GM18507 (cell line): ENCODE measurements around the gene TMEM117.

ENCODE experiments used
- DNase-seq: peaks from one replicate; pipeline ENCODE4 v3.0.0; 2011; ENCODE audit warnings: low read depth; ENCODE audit not compliant: insufficient read length; ENCODE audit errors: extremely low spot score
- FAIRE-seq: peaks from 2 replicates; lab custom pipeline; 2011; peaks lifted over from hg19 to GRCh38; lab: Jason Lieb, UNC

TMEM117 gene

DNA sequence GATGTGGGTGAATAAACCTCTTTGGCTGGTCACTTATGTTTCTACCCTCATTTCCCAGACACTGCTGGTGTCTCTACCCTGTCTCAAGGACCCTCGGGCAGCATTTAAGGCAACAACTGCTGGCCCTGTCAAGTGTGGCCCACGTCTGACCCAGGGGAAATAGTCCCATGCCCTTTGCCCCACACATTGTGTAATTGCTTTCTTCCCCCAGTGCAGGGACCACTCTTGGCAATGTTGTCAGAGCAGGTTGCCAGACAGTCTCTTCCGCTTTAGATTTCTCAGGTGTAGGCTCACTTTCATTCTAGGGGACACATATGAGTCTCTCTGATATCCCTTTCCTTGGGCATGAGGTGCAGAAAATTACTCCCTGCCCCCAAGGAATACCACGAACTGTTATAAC lies 216.7 kb downstream of the TMEM117 start:
- DNase-seq (no peak), FAIRE-seq (no peak)

DNA sequence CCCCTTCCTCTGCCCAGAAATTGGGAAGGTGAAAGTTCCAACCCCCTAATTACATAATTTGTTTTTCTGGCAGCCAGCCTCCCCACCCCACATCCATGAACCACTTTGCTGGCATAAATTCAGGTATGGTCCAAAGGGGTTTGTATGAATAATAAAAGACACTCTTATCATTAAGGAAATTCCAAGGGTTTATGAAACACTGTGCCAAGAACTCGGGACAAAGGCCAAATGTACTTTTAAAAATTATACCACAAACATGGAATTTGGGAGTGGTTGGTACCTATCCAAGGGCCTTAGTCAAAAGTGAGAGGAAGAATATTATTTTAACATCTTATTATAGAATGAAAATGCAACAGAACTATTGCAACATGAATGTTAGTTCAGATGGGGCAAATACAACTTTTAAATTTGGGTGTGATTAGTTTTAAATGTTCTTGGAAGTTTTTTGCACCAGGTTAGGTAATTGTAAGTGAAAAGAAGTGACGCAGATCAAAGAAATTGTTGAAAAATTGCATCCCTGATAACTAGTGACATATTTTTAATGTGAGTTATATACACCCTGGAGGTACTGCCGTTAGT lies 217.8 kb downstream of the TMEM117 start:
- FAIRE-seq, result no peak
- DNase-seq, result no peak

DNA sequence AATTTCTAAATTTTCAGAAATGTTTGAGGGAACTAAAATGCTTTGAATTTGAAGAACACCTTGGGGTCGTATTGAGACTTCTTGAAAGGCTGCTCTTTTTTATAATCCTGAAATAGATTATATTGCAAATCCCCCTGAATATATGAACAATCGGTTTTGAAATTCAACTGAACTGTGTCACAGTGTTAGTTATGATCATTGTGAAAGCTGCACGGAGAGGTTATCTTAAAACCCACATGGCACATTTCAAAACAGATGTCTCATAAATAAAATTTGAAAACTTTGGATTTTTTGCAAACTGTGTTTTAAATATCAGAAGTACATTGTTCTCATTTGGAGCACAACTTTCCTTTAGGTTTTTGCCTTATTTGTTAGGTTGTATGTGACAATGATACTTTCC lies 218.4 kb downstream of the TMEM117 start:
- no peak for FAIRE-seq
- no peak for DNase-seq

DNA sequence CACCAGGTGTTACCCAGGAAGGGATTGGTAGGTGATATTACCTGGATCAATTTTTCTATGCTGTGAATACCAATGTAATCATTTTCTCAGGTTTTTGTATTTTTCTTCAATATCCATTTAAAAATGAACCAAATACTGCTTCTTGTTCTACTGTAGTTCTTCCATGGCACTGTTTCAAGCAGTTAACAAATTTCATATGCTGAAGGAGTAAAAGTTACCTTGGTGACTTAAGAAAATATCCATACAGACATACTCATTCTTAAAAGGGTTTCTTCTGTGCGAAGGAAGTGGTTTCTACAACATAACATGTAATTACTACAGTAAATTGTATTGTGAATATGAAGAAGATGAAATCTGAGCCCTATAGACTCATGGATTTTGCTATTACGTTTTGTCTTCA lies 222.5 kb downstream of the TMEM117 start:
- DNase-seq (no peak), FAIRE-seq (no peak)

DNA sequence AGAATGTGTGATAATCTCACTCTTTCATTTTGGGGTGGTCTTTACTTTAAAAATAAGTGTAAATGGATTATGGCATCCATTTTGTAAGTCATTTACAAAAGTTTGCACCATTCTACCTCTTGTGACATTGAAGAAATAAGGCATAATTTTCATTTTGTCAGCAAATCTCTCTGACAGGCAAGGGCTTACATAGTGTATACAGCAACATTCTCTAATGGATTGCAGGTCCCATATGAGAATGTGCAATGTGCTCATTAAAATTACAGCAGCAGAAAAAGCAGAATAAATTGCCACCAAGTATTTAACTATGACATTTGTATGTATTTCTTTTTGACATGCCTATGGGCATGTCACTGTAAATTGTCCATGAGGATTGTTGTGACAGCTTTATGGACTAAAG lies 223.6 kb downstream of the TMEM117 start:
- no peak for FAIRE-seq
- DNase-seq, result no peak

DNA sequence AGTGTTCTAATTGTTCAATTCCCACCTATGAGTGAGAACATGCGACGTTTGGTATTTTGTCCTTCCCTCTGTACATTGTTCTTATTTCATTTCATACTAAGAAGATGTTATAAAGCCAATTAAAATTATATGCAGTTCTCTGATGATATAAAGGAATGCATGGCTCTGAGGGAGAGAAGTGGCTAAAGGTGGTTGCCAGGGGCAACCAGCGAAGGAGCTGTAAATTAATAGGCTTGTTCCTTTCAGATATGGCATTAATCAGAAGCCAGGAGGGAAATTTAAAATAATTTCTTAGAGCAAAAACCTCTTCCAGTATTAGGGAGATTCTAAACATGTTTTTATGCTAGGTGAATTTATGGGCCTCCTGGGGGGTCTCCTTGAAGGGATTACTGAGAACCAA lies 227.8 kb downstream of the TMEM117 start:
- FAIRE-seq, result no peak

DNA sequence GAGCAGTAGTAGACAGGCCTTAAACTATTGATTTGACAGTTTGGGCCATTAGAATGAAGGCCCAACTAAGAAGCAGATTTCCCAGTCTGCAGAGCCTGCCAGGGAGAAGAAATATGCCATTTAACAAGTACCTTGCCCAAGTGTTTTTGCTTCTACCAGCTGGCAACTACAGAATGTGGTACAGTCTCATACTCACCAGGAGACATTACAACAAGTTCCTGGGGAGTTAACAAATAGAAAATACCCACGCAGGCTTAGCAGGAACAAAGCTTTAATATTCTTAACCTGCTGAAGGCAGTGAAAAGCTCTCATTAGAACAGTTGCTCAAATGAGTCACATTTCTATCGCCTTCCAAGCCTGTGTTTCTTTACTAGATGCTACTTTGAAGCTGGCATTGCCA lies 241.0 kb downstream of the TMEM117 start:
- no peak for FAIRE-seq
- no peak for DNase-seq

More for the DNA sequence above, 227.8 kb downstream of the TMEM117 start:
- no peak for DNase-seq

DNA sequence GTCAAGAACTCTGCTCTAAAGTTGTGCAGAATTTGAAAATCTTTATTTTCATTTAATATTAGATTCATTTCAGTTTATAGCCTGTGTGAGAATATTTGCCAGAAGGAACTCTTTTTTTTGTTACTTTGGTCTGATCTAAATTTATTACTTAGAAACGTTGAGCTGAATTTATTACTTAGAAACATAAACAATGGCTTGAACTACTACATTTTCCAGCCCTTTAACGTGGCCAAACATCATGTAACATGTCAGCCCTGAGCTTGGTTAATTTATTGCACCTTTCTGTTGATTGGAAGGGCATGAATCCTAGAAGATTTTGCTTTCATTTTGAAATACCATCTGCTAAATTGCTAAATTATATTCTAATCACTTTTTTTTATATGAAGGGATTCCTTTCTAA lies 241.4 kb downstream of the TMEM117 start:
- no peak for DNase-seq
- no peak for FAIRE-seq

DNA sequence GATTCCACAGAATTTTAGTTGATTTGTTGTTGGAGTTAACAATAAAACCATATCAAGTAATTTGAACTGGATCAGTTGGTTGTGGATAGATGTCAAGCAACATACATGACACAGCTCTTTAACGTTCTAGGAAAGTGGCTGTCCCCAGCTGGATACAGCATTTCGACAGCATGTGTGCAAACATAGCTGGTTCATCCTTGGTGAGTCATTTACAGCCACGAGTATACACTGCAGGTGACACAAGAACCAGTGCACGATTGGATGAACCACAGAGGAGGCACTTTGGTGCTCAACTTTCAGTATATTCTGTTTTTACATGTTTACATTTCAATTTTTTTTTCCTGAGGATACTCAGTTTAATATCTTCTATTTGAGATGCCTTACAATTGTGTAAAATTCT lies 242.4 kb downstream of the TMEM117 start:
- FAIRE-seq (no peak), DNase-seq (no peak)

DNA sequence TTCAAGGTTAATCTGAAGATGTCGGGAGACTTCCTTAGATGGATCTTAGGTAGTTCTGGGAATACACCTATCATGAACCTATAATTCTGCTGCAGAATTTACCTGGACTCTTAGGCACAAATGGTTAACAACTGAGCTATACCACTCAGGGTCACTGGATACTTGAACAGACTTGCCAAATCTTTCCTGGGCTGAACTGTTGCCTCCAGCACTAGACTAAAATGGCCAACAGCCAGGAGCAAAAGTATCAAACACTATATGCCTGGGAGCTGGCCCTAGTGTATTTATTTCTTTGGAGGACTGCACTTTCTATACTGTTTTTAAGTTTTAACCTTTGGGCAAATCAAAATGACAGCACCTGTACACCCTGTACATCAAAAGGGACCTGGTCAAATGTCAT lies 252.8 kb downstream of the TMEM117 start:
- no peak for DNase-seq
- FAIRE-seq, result no peak

DNA sequence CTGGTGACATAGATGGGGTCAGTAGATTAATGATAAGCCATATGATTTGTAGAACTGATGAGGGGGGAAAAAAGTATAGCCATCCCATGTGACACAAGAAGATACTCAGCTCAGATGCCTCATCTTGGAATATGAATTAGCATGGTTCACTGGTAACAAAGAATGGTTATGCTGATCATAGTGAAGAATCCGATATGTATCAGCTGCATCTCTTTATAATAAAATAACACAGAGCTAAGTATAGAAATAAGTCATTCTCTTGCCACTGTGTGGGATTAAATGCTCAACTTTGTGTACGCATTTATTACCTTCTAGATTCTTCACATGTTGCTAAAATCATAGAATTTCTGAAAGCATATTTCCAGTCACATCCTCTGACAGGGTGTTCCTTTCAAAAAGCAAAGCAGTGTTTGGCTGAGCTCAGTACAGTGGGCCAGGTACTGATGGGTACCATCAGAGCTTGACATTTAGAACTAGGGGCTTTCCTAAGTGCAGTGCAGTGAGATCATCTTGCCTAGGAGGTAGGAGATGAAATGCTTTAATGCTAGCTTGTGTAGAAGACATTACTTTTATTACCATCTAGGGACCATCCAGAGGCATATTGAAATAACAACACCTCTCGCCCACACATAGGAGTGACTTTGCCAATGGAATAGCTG lies 256.2 kb downstream of the TMEM117 start:
- FAIRE-seq (no peak), DNase-seq (no peak)

DNA sequence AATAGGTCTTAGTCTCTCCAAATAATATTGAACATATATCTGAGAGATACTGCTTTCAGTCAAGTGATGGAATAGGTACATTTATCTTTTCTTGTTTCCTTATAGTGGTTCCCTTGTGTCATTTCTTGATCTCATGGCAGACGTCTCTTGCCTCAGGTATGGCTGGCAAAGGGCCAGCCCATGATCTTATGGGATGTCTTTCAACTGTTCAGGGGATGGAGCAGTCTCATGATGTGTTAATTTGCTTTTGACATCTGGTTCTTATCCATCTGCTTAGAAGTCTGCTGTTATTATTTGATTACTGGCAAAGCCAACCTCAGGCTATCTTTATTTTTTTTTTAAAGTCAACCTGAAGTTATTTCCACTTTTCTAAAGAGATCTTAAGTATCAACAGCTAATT lies 262.9 kb downstream of the TMEM117 start:
- DNase-seq, result no peak
- no peak for FAIRE-seq

DNA sequence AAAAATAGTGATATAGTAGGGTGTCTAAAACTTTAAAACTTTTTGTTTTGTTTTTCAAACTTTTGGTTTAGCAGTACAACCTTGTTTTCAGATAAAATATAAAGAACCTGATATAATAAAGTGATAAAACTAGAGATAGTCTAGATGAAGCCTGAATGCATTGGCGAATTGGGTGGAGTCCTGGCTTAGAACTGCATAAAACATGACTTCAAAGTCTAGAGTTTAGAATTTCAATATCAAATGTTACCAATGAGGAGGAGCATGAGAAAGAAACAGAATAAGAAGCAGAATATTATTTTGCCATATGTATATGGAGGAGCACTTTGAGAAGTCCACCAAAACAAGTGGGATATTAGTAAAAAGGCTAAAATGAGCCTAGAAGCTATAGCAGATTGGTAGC lies 263.6 kb downstream of the TMEM117 start:
- FAIRE-seq (no peak), DNase-seq (no peak)

DNA sequence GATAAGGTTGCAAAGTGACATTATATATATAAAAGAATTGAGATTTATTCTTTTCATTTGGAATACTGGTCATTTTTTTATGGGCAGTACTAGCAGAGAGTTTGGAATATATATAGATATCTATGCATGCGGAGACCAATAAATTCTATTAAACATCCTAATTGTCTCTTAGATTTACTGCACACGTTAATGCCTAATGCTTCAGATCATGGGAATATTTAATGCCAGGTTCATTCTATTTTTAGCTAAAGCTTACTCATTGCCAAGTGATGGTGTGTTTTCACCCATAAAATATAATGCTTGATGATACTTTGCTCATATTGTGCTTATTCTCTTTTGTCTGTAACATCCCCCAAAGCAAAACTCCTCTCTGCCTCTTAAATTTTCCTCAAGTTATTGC lies 264.4 kb downstream of the TMEM117 start:
- FAIRE-seq (no peak), DNase-seq (no peak)

DNA sequence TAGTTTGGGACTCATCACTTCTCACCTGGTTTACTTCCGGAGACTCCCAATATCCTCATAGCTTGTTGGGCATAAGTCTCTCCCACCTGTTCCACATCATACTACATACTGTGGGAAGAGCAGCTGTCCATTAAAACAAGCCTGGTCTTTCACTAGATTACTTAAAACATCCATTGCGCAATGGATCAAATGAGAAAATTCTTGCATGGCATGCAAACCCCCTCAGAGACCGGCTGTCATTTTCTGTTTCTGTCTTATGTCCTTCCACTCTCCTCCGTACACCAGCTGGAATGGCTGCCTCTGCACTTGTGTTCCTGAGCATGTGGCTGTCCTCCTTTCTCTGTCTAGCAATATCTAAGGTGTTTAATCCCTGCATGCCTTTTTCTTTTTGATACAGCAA lies 265.6 kb downstream of the TMEM117 start:
- no peak for FAIRE-seq
- no peak for DNase-seq

DNA sequence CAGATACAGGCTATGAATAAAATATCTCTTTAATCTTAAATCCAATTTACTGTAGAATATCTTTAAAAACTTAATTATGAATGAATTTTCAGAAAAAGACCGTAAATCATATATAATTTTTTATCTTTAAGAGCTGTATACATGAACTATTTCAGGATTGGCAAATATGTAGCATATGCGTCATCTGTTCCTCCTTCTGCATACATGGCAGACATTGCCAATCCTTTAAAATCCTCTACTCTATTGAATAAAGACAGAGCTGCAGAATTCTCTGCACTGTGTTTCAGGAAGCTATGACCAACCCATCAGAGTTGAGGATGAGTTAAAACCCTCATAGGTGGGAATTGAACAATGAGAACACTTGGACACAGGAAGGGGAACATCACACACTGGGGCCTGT lies 279.0 kb downstream of the TMEM117 start:
- no peak for DNase-seq
- no peak for FAIRE-seq

DNA sequence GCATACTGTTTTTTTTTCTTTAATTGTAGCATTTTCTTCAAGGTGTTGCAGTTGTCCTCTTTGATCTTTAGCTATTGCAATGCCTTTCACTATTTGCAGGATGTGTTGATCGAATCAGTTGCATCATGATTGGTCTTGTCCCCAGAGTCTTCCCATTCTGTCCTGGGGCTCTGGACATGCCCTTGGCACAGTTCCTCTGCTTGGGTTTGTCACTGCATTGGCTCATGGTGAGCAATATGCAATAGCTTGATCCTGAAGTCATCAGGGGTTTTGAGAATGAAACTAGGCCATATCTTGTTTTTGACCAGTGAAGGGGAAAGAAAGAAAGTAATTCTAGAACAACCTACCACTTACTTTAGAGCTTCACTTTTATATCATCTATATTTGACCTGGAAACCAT lies 281.5 kb downstream of the TMEM117 start:
- DNase-seq (no peak), FAIRE-seq (peak; percentile 12)

DNA sequence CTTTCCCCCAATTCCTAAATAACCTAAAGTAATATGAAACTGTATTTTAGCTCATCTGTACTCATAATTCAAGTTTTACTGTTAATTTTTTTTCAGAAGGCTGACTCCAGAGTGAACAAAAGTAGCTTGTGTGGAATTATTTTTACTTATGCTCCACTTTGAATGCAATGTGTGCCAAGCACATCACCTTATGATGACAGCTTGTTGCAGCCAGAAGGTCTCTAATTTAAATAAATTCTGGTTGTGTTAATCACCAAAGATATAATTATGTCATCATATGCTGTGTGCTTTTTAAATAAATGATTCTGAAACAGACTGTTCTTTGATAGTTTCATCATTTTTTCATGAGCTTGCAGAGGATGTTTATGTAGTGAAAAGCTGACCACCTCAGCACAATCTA lies 283.1 kb downstream of the TMEM117 start:
- no peak for FAIRE-seq

DNA sequence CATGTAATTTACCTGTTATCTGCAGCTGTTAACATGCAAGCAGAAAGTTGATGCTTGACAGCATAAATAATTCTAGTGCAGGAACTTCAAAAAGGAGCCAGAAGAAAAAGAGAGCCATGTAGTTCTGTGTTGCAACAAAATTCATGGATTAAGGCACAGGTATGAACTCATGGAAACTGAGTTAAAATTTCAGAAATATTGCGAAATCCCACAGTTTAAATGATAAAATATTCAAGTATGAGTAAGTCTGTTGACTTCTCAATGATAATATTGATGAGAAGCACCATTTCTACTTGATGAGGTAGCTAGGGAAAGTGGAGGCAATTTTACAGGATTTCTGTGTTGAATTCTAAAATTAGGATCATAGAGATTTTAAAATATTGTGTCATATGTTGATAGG lies 290.9 kb downstream of the TMEM117 start:
- DNase-seq (no peak), FAIRE-seq (no peak)

More for the DNA sequence above, 283.1 kb downstream of the TMEM117 start:
- no peak for DNase-seq

DNA sequence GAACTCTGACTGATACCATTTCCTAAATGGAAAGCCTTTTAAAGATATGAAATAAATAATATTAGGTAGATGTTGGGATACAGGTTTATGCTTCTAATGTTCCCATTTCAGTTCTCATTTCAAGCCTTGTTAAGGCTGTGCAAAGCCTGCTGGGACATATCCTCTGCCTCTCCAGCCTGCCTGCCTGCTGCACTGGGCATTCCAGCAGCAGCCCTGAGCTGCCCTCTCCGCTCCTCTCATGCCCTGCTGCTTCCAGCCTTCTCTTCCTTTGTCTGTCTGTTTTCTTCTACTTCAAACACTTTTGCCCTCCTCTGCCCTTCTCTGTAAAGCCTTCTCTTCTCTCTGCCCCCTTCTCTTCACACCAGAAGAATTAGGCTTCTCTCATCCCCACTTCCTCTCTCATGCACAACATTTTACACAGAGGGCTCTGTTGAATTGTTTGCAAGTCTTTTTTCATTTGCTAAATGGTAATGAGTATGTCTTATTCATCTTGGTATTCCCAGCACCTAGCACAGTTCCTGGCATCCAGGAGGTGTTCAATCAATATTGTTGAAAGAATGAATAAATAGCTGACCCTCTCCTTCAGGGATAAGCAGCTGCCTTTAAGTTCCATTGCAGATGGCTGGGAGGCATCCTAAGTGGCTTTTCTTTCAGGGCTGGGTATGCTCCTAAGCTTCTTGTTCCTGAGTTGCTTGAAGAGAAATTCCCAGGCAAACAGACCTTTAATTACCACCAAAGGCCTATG lies 292.3 kb downstream of the TMEM117 start:
- FAIRE-seq (no peak), DNase-seq (no peak)

DNA sequence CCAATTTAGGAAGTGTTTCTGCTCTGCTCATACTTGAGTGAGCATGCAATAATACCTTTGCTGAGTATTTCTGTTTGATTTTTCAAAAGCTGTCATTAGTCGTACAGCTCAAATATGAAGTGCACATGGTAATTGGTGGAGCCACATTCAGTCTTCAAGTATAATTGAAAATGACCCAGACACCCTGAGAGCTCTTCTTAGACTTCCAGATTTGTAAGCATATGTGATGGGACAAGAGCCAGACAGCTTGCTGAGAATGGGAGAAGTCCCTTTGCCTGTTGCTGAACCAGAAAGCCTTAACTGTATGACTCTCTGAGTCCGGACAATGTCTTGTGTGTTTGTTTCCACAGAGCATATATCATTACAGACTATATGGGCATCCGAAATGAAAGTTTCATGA lies 307.3 kb downstream of the TMEM117 start:
- DNase-seq (no peak), FAIRE-seq (no peak)
